RKO (cell line): ENCODE results near the gene SPOP.
"Not testable (repeated sequence)": the region's sequence is repeated elsewhere in the genome, so short reads cannot be mapped to it uniquely, and the experiment has no call there.

Experiments used
- DNase-seq: peaks from one replicate; pipeline ENCODE4 v3.0.0-alpha.2; 2016; ENCODE audit warnings: low spot score

Gene SPOP

GRCh38 chr17:49647256-49647585, 30.7 kb downstream of the SPOP start:
- DNase-seq = no peak

- DNase-seq = peak; percentile 44
Measured at GRCh38 chr17:49646391-49647255, 31.3 kb downstream of the SPOP start.

GRCh38 chr17:49646056-49646390, 31.9 kb downstream of the SPOP start:
- not testable (repeated sequence) for DNase-seq

GRCh38 chr17:49645654-49646053, 32.2 kb downstream of the SPOP start:
- no peak for DNase-seq

GRCh38 chr17:49640556-49640955, 37.3 kb downstream of the SPOP start:
- no peak for DNase-seq

GRCh38 chr17:49638818-49639217, 39.1 kb downstream of the SPOP start:
- no peak for DNase-seq

- DNase-seq = no peak
Measured at GRCh38 chr17:49637739-49638138, 40.2 kb downstream of the SPOP start.

- DNase-seq = no peak
Measured at GRCh38 chr17:49637050-49637449, 40.8 kb downstream of the SPOP start.

- DNase-seq = no peak
Measured at GRCh38 chr17:49635121-49635520, 42.8 kb downstream of the SPOP start.

- no peak for DNase-seq
Measured at GRCh38 chr17:49634485-49634860, 43.4 kb downstream of the SPOP start.

- DNase-seq = no peak
Measured at GRCh38 chr17:49633762-49634484, 44.0 kb downstream of the SPOP start.

- no peak for DNase-seq
Measured at GRCh38 chr17:49633250-49633649, 44.6 kb downstream of the SPOP start.

- DNase-seq = no peak
Measured at GRCh38 chr17:49632201-49632600, 45.7 kb downstream of the SPOP start.

- DNase-seq = no peak
Measured at GRCh38 chr17:49631496-49631895, 46.4 kb downstream of the SPOP start.

- no peak for DNase-seq
Measured at GRCh38 chr17:49630113-49630900, 47.6 kb downstream of the SPOP start.

GRCh38 chr17:49629447-49629846, 48.5 kb downstream of the SPOP start:
- no peak for DNase-seq

- no peak for DNase-seq
Measured at GRCh38 chr17:49624896-49625295, 53.0 kb downstream of the SPOP start.

- DNase-seq = no peak
Measured at GRCh38 chr17:49621946-49622529, 55.9 kb downstream of the SPOP start.

- no peak for DNase-seq
Measured at GRCh38 chr17:49621420-49621819, 56.5 kb downstream of the SPOP start.

- no peak for DNase-seq
Measured at GRCh38 chr17:49618028-49618611, 59.8 kb downstream of the SPOP start.

GRCh38 chr17:49616601-49617131, 61.2 kb downstream of the SPOP start:
- no peak for DNase-seq

- DNase-seq = no peak
Measured at GRCh38 chr17:49616086-49616485, 61.8 kb downstream of the SPOP start.
